DOHH2 (cell line): Measurements from ENCODE around the gene SYT13.

Source experiments
- H3F3A ChIP-seq: fragments of 200-600 bp; sonication (generic), shearing (Covaris generic); 2 replicates; pipeline ENCODE4 v1.6.0; 2016; ENCODE audit warnings: antibody characterized with exemption, mild to moderate bottlenecking; ENCODE audit not compliant: control insufficient read depth, insufficient read depth
- H3K27ac ChIP-seq: fragments of 200-600 bp; sonication (generic); 2 replicates; pipeline ENCODE4 v1.5.1; 2014; ENCODE audit warnings: low read depth, mild to moderate bottlenecking, low read length, moderate library complexity
- H3K27me3 ChIP-seq: fragments of 200-600 bp; sonication (generic); 2 replicates; pipeline ENCODE4 v1.6.1; 2014; ENCODE audit warnings: mild to moderate bottlenecking, low read length, mixed read lengths; ENCODE audit not compliant: control insufficient read depth
- H3K36me3 ChIP-seq: fragments of 200-600 bp; sonication (generic); 2 replicates; pipeline ENCODE4 v1.6.1; 2014; ENCODE audit warnings: mild to moderate bottlenecking, low read length, moderate library complexity, mixed read lengths; ENCODE audit not compliant: control insufficient read depth
- H3K4me1 ChIP-seq: fragments of 200-600 bp; sonication (generic); 2 replicates; pipeline ENCODE4 v1.6.1; 2014; ENCODE audit warnings: mild to moderate bottlenecking, low read length, mixed read lengths; ENCODE audit not compliant: control insufficient read depth
- H3K4me2 ChIP-seq: fragments of 200-600 bp; sonication (generic); 2 replicates; pipeline ENCODE4 v1.6.0; 2014; ENCODE audit warnings: mild to moderate bottlenecking, low read length, moderate library complexity
- H3K4me3 ChIP-seq: fragments of 200-600 bp; sonication (generic); 2 replicates; pipeline ENCODE4 v1.5.1; 2014; ENCODE audit warnings: mild to moderate bottlenecking, low read length, mixed read lengths
- H3K79me2 ChIP-seq: fragments of 200-600 bp; sonication (generic); 2 replicates; pipeline ENCODE4 v1.6.1; 2014; ENCODE audit warnings: mild to moderate bottlenecking, low read length, mixed read lengths; ENCODE audit not compliant: control insufficient read depth
- H3K9me2 ChIP-seq: fragments of 200-600 bp; sonication (generic); replicated peaks from 2 replicates; pipeline ENCODE4 v1.6.1; 2014; ENCODE audit warnings: mild to moderate bottlenecking, low read length, mixed read lengths; ENCODE audit not compliant: control insufficient read depth
- H3K9me3 ChIP-seq: fragments of 200-600 bp; sonication (generic); 2 replicates; pipeline ENCODE4 v1.6.1; 2014; ENCODE audit warnings: antibody characterized with exemption, low read length, mixed read lengths; ENCODE audit not compliant: control insufficient read depth, insufficient read depth
- H4K20me1 ChIP-seq: fragments of 200-600 bp; sonication (generic); 2 replicates; pipeline ENCODE4 v1.6.0; 2014; ENCODE audit warnings: low read depth, mild to moderate bottlenecking, antibody characterized with exemption, low read length, moderate library complexity; ENCODE audit not compliant: control insufficient read depth, insufficient read depth
- CTCF ChIP-seq: fragments of 200-600 bp; sonication (generic); IDR thresholded peaks from one replicate; pipeline ENCODE4 v1.5.1; 2014; ENCODE audit warnings: antibody characterized with exemption, mild to moderate bottlenecking, low read depth, low read length; ENCODE audit not compliant: poor library complexity, severe bottlenecking
- EZH2phosphoT487 ChIP-seq: fragments of 200-600 bp; sonication (generic); IDR thresholded peaks from 2 replicates; pipeline ENCODE4 v1.6.1; 2017; ENCODE audit warnings: borderline replicate concordance, mild to moderate bottlenecking, antibody characterized with exemption, low read length, moderate library complexity, mixed read lengths

The SYT13 gene

GRCh38 chr11:45237711-45238315, 48.3 kb downstream of the SYT13 start:
- no peak overlapping the region for H3K4me2 ChIP-seq
- H3K79me2 ChIP-seq, result no peaks in the 10 kb centered on the region
- H4K20me1 ChIP-seq, result no peaks in the 10 kb centered on the region
- no peaks in the 10 kb centered on the region for H3F3A ChIP-seq
- H3K4me1 ChIP-seq, result no peaks in the 10 kb centered on the region
- H3K36me3 ChIP-seq, result no peaks in the 10 kb centered on the region
- no peak overlapping the region for H3K4me3 ChIP-seq
- H3K9me3 ChIP-seq, result no peaks in the 10 kb centered on the region
- no peaks in the 10 kb centered on the region for H3K9me2 ChIP-seq
- no peak overlapping the region for H3K27ac ChIP-seq
- TF ChIP-seq EZH2phosphoT487, result no peak
- TF ChIP-seq CTCF, result no peak
- peaks cover 9% of the 10 kb centered on the region for H3K27me3 ChIP-seq

GRCh38 chr11:45234306-45235006, 51.7 kb downstream of the SYT13 start:
- Histone ChIP-seq H3K27ac (no peak overlapping the region), H3K27me3 (no peaks in the 10 kb centered on the region; the same call in 1 of the 2 replicates), H3K9me2 (no peaks in the 10 kb centered on the region), H3K4me2 (no peak overlapping the region), H3K4me3 (no peak overlapping the region), H3K36me3 (no peaks in the 10 kb centered on the region), H4K20me1 (no peaks in the 10 kb centered on the region), H3K79me2 (no peaks in the 10 kb centered on the region), H3F3A (no peaks in the 10 kb centered on the region), H3K4me1 (no peaks in the 10 kb centered on the region), H3K9me3 (no peaks in the 10 kb centered on the region)
- TF ChIP-seq CTCF, result no peak
- TF ChIP-seq EZH2phosphoT487, result no peak

- Histone ChIP-seq H3K27me3 (no peaks in the 10 kb centered on the region; the same call in 1 of the 2 replicates), H3F3A (no peaks in the 10 kb centered on the region), H3K4me3 (no peak overlapping the region), H3K9me3 (no peaks in the 10 kb centered on the region), H3K4me2 (no peak overlapping the region), H3K79me2 (no peaks in the 10 kb centered on the region), H4K20me1 (no peaks in the 10 kb centered on the region), H3K4me1 (no peaks in the 10 kb centered on the region), H3K36me3 (no peaks in the 10 kb centered on the region), H3K9me2 (no peaks in the 10 kb centered on the region), H3K27ac (no peak overlapping the region)
- TF ChIP-seq CTCF (peak; percentile 10), EZH2phosphoT487 (no peak)
Measured at GRCh38 chr11:45233804-45234170, 52.4 kb downstream of the SYT13 start.
